Measurements from ENCODE around the gene CAMK4. TPM values are rescaled to one million over a fixed set of nuclear protein-coding genes. Genes with fewer than 3 reads are reported as not detected.

CAMK4 gene
- total and polyA plus RNA-seq, 2 donors (not counting 1 experiment from before 2014, with no cell fraction given) = 0.83 to 5.9 TPM

GRCh38 chr5:111454776-111455175, 230.6 kb downstream of the CAMK4 start:
- H3K9me3 ChIP-seq (ENCODE audit: control insufficient read depth, insufficient read depth, low read depth, low read length) = no peaks in the 10 kb centered on the region
- no peaks in the 10 kb centered on the region for H3K36me3 ChIP-seq (ENCODE audit: control insufficient read depth, insufficient read depth, low read length)
- H3K4me1 ChIP-seq (ENCODE audit: control insufficient read depth, extremely low read depth, insufficient read depth, low read length) = peaks cover 2% of the 10 kb centered on the region
- no peaks in the 10 kb centered on the region for H4K20me1 ChIP-seq (ENCODE audit: control insufficient read depth, extremely low read depth, insufficient read depth, low read length)
- no peaks in the 10 kb centered on the region for H3K79me2 ChIP-seq (ENCODE audit: control insufficient read depth, insufficient read depth, low read length)
- DNase-seq (ENCODE audit: low read depth in 2 of 2) = peak in 1 of 2 donors; percentile 3
- H3K4me3 ChIP-seq (replicated peaks in 1 of 4; ENCODE audit: control extremely low read depth in 1 of 4, insufficient read depth in 1 of 4, low read depth in 3 of 4, low read length in 4 of 4) = no peak overlapping the region
- no peak overlapping the region for H2AFZ ChIP-seq (ENCODE audit: low read length)
- H3K9ac ChIP-seq (ENCODE audit: insufficient read depth, low read length) = no peak overlapping the region
- TF ChIP-seq, protein P1, sequence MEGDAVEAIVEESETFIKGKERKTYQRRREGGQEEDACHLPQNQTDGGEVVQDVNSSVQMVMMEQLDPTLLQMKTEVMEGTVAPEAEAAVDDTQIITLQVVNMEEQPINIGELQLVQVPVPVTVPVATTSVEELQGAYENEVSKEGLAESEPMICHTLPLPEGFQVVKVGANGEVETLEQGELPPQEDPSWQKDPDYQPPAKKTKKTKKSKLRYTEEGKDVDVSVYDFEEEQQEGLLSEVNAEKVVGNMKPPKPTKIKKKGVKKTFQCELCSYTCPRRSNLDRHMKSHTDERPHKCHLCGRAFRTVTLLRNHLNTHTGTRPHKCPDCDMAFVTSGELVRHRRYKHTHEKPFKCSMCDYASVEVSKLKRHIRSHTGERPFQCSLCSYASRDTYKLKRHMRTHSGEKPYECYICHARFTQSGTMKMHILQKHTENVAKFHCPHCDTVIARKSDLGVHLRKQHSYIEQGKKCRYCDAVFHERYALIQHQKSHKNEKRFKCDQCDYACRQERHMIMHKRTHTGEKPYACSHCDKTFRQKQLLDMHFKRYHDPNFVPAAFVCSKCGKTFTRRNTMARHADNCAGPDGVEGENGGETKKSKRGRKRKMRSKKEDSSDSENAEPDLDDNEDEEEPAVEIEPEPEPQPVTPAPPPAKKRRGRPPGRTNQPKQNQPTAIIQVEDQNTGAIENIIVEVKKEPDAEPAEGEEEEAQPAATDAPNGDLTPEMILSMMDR (conservative IDR thresholded peaks at IDR 0.05 in 1 of 2, IDR thresholded peaks at IDR 0.05 in 1 of 2; ENCODE audit: low read depth in 1 of 2, low read length in 2 of 2) = no peak
- no peak for TF ChIP-seq EZH2 (IDR thresholded peaks at IDR 0.05; ENCODE audit: low read length, missing control alignments)
- H3K27me3 ChIP-seq (ENCODE audit: control insufficient read depth, insufficient read depth, low read length) = no peaks in the 10 kb centered on the region
- no peak overlapping the region for H3K4me2 ChIP-seq (ENCODE audit: extremely low read depth, insufficient read depth, low read length)
- no peak overlapping the region for H3K27ac ChIP-seq (ENCODE audit: insufficient read depth, low read length)

GRCh38 chr5:111461255-111461671, 237.1 kb downstream of the CAMK4 start:
- Histone ChIP-seq H3K27me3 (ENCODE audit: control insufficient read depth, insufficient read depth, low read length) (no peaks in the 10 kb centered on the region), H3K9me3 (ENCODE audit: control insufficient read depth, insufficient read depth, low read depth, low read length) (no peaks in the 10 kb centered on the region), H3K4me2 (ENCODE audit: extremely low read depth, insufficient read depth, low read length) (no peak overlapping the region), H3K4me3 (replicated peaks in 1 of 4; ENCODE audit: control extremely low read depth in 1 of 4, insufficient read depth in 1 of 4, low read depth in 3 of 4, low read length in 4 of 4) (no peak overlapping the region), H3K27ac (ENCODE audit: insufficient read depth, low read length) (no peak overlapping the region), H3K4me1 (ENCODE audit: control insufficient read depth, extremely low read depth, insufficient read depth, low read length) (no peaks in the 10 kb centered on the region), H4K20me1 (ENCODE audit: control insufficient read depth, extremely low read depth, insufficient read depth, low read length) (no peaks in the 10 kb centered on the region), H3K9ac (ENCODE audit: insufficient read depth, low read length) (no peak overlapping the region), H3K79me2 (ENCODE audit: control insufficient read depth, insufficient read depth, low read length) (no peaks in the 10 kb centered on the region), H2AFZ (ENCODE audit: low read length) (no peak overlapping the region), H3K36me3 (ENCODE audit: control insufficient read depth, insufficient read depth, low read length) (no peaks in the 10 kb centered on the region)
- TF ChIP-seq EZH2 (IDR thresholded peaks at IDR 0.05; ENCODE audit: low read length, missing control alignments) = no peak
- TF ChIP-seq, protein P1 (conservative IDR thresholded peaks at IDR 0.05 in 1 of 2, IDR thresholded peaks at IDR 0.05 in 1 of 2; ENCODE audit: low read depth in 1 of 2, low read length in 2 of 2) = peak in 1 of 2 donors; percentile 27
- DNase-seq (ENCODE audit: low read depth in 2 of 2) = peak; percentile 2 to 23

DNA sequence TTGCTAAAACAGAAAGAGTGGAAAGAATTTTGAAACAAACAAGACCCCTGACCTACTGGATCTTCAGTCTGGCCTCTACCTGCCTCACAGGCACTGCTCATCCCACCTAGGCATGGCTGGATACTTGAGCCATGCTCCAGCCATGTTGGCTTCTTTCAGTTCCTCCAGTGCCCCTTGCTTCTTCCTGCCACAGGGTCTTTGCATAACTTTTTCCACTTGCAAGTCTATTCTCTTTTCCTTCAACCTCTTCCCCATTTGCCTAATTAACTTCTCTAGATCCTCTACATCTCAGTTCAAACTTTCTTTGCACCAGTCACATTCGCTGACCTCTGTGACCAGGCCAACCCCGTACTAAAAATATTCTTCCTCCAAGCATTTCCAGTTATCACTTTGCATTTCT, 237.8 kb downstream of the CAMK4 start:
- DNase-seq (ENCODE audit: low read depth in 2 of 2) = no peak
- Histone ChIP-seq H3K9ac (ENCODE audit: insufficient read depth, low read length) (no peak overlapping the region), H3K79me2 (ENCODE audit: control insufficient read depth, insufficient read depth, low read length) (no peaks in the 10 kb centered on the region), H3K9me3 (ENCODE audit: control insufficient read depth, insufficient read depth, low read depth, low read length) (no peaks in the 10 kb centered on the region), H3K4me2 (ENCODE audit: extremely low read depth, insufficient read depth, low read length) (no peak overlapping the region), H3K27ac (ENCODE audit: insufficient read depth, low read length) (no peak overlapping the region), H3K4me3 (replicated peaks in 1 of 4; ENCODE audit: control extremely low read depth in 1 of 4, insufficient read depth in 1 of 4, low read depth in 3 of 4, low read length in 4 of 4) (no peak overlapping the region), H3K4me1 (ENCODE audit: control insufficient read depth, extremely low read depth, insufficient read depth, low read length) (no peaks in the 10 kb centered on the region), H4K20me1 (ENCODE audit: control insufficient read depth, extremely low read depth, insufficient read depth, low read length) (no peaks in the 10 kb centered on the region), H3K36me3 (ENCODE audit: control insufficient read depth, insufficient read depth, low read length) (no peaks in the 10 kb centered on the region), H3K27me3 (ENCODE audit: control insufficient read depth, insufficient read depth, low read length) (no peaks in the 10 kb centered on the region), H2AFZ (ENCODE audit: low read length) (no peak overlapping the region)
- TF ChIP-seq, protein P1 (conservative IDR thresholded peaks at IDR 0.05 in 1 of 2, IDR thresholded peaks at IDR 0.05 in 1 of 2; ENCODE audit: low read depth in 1 of 2, low read length in 2 of 2) = no peak
- TF ChIP-seq EZH2 (IDR thresholded peaks at IDR 0.05; ENCODE audit: low read length, missing control alignments) = no peak

Data from fibroblast of lung (primary cell).